HCT116 (cell line): ENCODE measurements around the gene MRPL36.

Experiments used
- CBX3 ChIP-seq: IDR thresholded peaks from 2 replicates; pipeline ENCODE4 v1.6.1; 2012; ENCODE audit warnings: low read depth
- CTCF ChIP-seq, 3 experiments: fragments of 200-600 bp in 1 of 3; sonication (generic) in 1 of 3; IDR thresholded peaks in 2 of 3; conservative IDR thresholded peaks in 1 of 3; 2 replicates each; pipeline ENCODE4 v1.5.1; 2012 to 2017; ENCODE audit warnings: low read depth in 2 of 3, low read length in 2 of 3, antibody characterized with exemption in 1 of 3, borderline replicate concordance in 1 of 3, control low read depth in 1 of 3, mild to moderate bottlenecking in 1 of 3, mixed read lengths in 1 of 3, mixed run types in 1 of 3, moderate library complexity in 1 of 3; ENCODE audit not compliant: insufficient read depth in 1 of 3
- JUND ChIP-seq: IDR thresholded peaks from 2 replicates; pipeline ENCODE4 v1.6.1; 2012
- POLR2A ChIP-seq: IDR thresholded peaks from 2 replicates; pipeline ENCODE4 v1.7.0; 2011; ENCODE audit warnings: borderline replicate concordance; ENCODE audit not compliant: insufficient read depth, insufficient read length; ENCODE audit errors: extremely low read depth

GRCh38 chr5:1795931-1796330 is 3.7 kb downstream of the MRPL36 start:
- TF ChIP-seq CTCF (IDR thresholded peaks at IDR 0.05 in 2 of 3, conservative IDR thresholded peaks at IDR 0.05 in 1 of 3; ENCODE audit: borderline replicate concordance in 1 of 3, insufficient read depth in 1 of 3, low read depth in 2 of 3, low read length in 2 of 3) (no peak), CBX3 (no peak), POLR2A (no peak), JUND (no peak)
